ENCODE data around the gene NECAB3.
"Not testable (repeated sequence)": the region's sequence is repeated elsewhere in the genome, so short reads cannot be mapped to it uniquely, and the experiment has no call there.

Gene NECAB3

GRCh38 chr20:33704197-33704924, 30.1 kb upstream of the NECAB3 start:
- H3K27ac ChIP-seq = 0 out of 2 replicates have a peak overlapping the region, but pooled peaks have one; percentile 4
- peak; percentile 73 for DNase-seq (ENCODE audit: low spot score)
- no peak for TF ChIP-seq CTCF (conservative IDR thresholded peaks at IDR 0.05; ENCODE audit: low read depth)
- ChIA-PET CTCF (interaction anchor here (0.6 kb wide), 1 partner anchor 153 kb away, joined by 3 read pairs; no protein-coding TSS in a partner anchor), POLR2A (ENCODE audit: low non-redundant PET) (interaction anchor here (0.6 kb wide), 1 partner anchor 14 kb away, joined by 3 read pairs; no protein-coding TSS in a partner anchor)

GRCh38 chr20:33703498-33704137, 29.4 kb upstream of the NECAB3 start:
- DNase-seq (ENCODE audit: low spot score) = no peak
- POLR2A ChIA-PET (ENCODE audit: low non-redundant PET) = no interaction called here
- TF ChIP-seq CTCF (conservative IDR thresholded peaks at IDR 0.05; ENCODE audit: low read depth) = no peak
- H3K27ac ChIP-seq = 0 out of 2 replicates have a peak overlapping the region, but pooled peaks have one; percentile 0
- CTCF ChIA-PET = interaction anchor here (0.6 kb wide), 1 partner anchor 153 kb away, joined by 3 read pairs; no protein-coding TSS in a partner anchor

- TF ChIP-seq CTCF (conservative IDR thresholded peaks at IDR 0.05; ENCODE audit: low read depth) = no peak
- 0 out of 2 replicates have a peak overlapping the region, but pooled peaks have one; percentile 3 for H3K27ac ChIP-seq
- CTCF ChIA-PET = interaction anchor here (0.7 kb wide), 1 partner anchor 245 kb away, joined by 5 read pairs; no protein-coding TSS in a partner anchor
- no peak for DNase-seq (ENCODE audit: low spot score)
- POLR2A ChIA-PET (ENCODE audit: low non-redundant PET) = no interaction called here
Measured at GRCh38 chr20:33702861-33703260, 28.6 kb upstream of the NECAB3 start.

- TF ChIP-seq CTCF (conservative IDR thresholded peaks at IDR 0.05; ENCODE audit: low read depth) = no peak
- ChIA-PET POLR2A (ENCODE audit: low non-redundant PET) (no interaction called here), CTCF (no interaction called here)
- H3K27ac ChIP-seq = no peak overlapping the region
- DNase-seq (ENCODE audit: low spot score) = no peak
Measured at GRCh38 chr20:33701629-33702450, 27.6 kb upstream of the NECAB3 start.

- CTCF ChIA-PET; POLR2A ChIA-PET (ENCODE audit: low non-redundant PET); H3K27ac ChIP-seq; DNase-seq (ENCODE audit: low spot score): not testable (repeated sequence)
Measured at GRCh38 chr20:33700696-33701441, 26.6 kb upstream of the NECAB3 start.

GRCh38 chr20:33698966-33699365, 24.7 kb upstream of the NECAB3 start:
- POLR2A ChIA-PET (ENCODE audit: low non-redundant PET); CTCF ChIA-PET; H3K27ac ChIP-seq; DNase-seq (ENCODE audit: low spot score): not testable (repeated sequence)

GRCh38 chr20:33697129-33697528, 22.9 kb upstream of the NECAB3 start:
- DNase-seq (ENCODE audit: low spot score) = no peak
- no peak overlapping the region for H3K27ac ChIP-seq
- ChIA-PET POLR2A (ENCODE audit: low non-redundant PET) (interaction anchor here (0.6 kb wide), 2 partner anchors 204 to 296 kb away, joined by 3 to 4 read pairs; no protein-coding TSS in a partner anchor), CTCF (interaction anchor here (0.7 kb wide), 2 partner anchors 248 to 1529 kb away, joined by 3 read pairs; no protein-coding TSS in a partner anchor)
- no peak for TF ChIP-seq CTCF (conservative IDR thresholded peaks at IDR 0.05; ENCODE audit: low read depth)

All from RWPE1 (cell line).